ENCODE results near the gene NR1I2.

Gene NR1I2

DNA sequence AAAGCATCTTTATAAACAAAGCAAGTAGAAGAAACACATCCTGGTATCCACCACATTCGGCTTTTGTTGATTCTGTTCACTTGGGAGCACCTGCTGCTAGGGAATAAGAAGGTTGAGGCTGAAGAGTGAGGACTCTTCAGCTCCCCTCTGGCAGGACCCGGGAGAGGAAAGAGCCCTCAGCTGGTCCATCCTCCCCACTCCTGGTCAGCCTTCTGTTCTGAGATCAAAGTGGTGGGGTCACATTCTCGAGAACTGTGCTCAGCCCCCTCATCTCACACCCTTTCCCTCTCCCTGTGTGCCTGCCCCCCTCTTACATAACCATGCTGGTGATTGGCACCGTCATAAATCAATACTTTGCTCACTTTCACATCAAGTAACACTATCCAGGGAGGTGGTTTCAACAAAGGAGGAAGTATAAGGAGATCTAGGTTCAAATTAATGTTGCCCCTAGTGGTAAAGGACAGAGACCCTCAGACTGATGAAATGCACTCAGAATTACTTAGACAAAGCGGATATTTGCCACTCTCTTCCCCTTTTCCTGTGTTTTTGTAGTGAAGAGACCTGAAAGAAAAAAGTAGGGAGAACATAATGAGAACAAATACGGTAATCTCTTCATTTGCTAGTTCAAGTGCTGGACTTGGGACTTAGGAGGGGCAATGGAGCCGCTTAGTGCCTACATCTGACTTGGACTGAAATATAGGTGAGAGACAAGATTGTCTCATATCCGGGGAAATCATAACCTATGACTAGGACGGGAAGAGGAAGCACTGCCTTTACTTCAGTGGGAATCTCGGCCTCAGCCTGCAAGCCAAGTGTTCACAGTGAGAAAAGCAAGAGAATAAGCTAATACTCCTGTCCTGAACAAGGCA is at the start of gene NR1I2:
Gene NR1I2, plus strand, starts transcription at position 772 of the 869 bp plus-strand sequence.
- DNase-seq (ENCODE audit: low read depth in 2 of 2) = no peak

DNA sequence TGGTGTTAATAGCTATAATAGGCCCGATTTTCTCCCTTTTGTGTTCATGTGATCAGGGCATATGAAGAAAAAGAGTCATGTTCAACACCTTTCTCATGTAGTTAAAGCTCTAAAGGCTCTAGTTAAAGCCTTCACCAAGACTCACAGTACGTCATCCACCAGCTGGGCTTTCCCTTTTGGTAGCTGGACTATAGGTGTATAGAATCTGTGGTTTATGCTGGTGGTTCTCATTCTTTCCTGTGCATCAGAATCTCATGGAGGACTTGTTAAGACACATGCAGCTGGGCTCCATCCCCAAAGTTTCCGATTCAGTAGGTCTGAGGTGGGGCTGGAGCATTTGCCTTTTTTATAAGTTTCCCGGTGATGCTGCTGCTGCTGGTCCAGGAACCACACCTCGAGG is 48.1 kb upstream of the NR1I2 start:
- DNase-seq (ENCODE audit: low read depth in 2 of 2) = no peak

DNA sequence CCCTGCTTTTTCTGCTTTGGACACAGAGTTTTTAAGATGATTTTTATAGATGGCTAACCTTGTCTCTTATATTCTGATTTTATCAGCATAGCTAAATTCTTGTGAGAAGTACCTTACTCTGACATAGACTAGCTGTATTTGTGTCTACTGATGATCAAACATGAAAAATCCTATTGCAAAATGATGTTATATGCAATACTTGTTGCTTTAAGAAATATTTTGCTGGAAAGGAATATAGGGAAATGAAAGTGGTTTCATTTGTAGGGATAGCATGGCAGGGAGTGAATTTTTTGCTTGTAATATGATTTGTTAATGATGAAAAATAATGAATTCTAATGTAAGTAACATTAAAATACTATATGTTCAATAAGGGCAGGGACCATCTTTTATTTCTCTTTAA is 43.2 kb upstream of the NR1I2 start:
- no peak for DNase-seq (ENCODE audit: low read depth in 2 of 2)

DNA sequence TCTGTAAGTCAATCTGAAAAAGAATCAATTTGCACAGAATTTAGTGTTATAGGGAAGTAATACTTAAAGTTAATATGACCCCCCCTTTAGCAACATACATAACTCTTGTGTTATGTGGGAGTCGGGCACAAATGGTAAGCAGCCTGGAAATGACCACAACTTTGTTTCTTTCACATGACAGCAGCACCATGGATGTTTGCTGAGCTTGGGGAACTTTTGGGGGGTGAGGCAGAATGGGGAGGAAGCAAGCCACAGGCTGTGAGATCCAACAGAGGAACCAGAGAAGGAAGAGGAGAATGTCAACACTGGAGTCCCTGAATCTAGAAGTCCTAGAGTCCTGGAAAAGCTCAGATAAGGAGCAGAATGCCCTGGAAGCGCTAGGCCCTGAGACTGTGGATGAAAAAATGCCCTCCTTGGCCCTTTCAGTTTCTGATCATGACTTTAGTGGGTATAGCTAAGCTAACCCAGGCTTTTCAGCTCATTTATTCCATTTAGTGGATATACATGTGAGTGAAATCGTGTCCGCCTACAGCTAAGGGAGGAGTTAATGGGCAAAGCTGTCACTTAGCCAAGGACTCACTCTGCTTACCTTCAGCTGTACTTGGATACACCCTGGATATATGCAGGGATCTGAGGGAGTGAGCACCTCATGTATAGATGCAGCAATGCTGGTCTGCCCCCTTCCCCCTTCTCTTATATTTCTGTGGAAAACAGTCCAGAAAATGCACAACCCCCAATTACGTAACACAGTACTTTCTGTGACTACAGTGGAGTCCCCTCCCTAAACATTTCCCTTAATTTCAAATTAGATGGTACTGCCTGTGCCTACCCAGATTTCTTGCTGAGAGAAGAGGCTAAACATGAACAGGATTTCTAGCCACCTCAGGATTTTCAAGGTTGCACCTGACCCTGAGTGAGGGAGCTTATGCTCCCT is 40.0 kb upstream of the NR1I2 start:
- no peak for DNase-seq (ENCODE audit: low read depth in 2 of 2)

DNA sequence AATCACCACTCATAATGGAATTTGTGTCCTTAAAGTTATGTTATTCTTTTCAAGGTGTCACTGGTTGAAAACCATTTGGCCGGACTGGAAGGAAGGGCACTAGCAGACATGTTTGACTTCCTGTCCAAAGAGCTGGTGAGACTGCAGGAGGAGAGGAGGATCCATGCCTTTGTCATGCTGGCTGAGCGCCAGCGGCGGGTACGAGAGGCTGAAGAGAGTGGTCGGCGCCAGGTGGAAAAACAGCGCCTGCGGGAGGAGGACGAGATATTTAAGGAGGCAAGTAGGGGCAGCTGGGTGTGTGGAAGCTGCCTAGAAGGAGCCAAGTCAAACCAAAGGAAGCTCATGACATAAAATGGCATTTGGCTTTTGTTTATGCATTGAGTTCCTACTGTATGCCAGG is 38.0 kb upstream of the NR1I2 start:
- no peak for DNase-seq (ENCODE audit: low read depth in 2 of 2)

DNA sequence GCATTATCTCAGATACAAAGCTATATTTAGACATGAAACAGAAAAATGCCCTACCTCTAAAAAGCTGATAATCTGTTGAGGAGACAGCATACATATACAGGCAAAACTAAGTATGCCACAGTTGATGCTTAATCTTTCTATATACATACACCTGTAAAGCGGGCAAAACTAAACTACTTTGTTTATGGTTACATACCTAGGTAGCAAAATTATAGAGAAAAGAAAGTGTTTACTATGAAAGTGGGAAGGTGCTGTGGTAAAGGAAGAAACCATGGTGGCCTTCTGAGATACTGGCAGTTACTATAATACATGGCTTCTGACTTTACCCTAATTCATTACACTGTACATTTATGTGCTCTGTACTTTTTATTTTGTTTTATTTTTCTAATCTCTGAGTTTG is 36.0 kb upstream of the NR1I2 start:
- DNase-seq (ENCODE audit: low read depth in 2 of 2) = no peak

DNA sequence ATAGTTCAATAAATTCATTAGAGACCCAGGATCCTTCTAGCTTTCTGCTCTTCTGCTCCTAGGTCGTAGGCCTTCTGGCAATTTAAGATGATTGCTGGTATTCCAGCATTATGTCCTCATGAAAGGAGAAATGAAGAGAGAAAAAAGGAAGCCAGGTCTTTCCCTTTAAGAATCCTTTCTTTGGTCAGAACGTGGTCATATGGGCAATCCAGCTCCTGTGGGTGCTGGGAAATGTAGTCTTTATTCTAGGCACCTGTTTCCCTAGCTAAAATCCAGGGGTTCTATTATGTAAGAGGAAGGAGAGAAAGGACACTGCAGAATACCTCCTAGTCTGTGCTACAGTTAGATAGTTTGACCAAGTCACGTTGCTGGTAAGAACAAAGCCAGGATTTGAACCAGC is 35.5 kb upstream of the NR1I2 start:
- DNase-seq (ENCODE audit: low read depth in 2 of 2) = no peak

DNA sequence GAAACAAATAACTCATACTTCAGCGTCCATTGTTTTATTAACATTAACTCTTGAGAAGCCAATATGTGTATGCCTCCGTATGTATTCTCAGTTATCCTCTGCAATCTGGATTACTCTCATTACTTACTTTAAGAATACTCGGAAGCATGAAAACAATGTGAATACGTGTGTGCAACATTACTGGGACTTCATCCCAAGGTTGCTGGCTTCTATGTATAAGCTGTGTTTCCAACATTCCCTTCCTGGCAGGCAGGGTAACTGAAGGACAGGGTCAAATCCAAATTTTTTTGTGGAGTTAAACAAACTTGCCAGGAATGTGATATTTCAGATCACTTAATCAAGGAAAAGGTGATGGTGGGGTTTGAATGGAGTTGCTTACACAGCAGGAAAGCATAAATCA is 34.5 kb upstream of the NR1I2 start:
- DNase-seq (ENCODE audit: low read depth in 2 of 2) = no peak

DNA sequence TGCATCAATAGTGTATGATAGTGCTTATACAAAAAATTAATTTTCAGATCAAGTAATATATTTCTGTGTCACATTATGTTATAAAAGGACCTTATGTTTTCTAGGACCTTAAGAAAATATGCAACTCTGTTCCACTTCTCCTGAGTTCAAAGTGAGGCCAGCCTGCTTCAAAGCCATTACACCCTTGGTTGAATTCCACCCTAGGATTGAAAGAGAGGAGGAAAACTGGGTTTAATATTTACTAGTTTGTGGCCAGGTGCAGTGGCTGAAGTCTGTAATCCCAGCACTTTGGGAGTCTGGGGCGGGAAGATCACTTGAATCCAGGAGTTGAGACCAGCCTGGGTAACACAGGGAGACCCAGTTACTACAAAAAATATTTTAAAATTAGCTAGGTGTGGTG is 32.9 kb upstream of the NR1I2 start:
- DNase-seq (ENCODE audit: low read depth in 2 of 2) = no peak

DNA sequence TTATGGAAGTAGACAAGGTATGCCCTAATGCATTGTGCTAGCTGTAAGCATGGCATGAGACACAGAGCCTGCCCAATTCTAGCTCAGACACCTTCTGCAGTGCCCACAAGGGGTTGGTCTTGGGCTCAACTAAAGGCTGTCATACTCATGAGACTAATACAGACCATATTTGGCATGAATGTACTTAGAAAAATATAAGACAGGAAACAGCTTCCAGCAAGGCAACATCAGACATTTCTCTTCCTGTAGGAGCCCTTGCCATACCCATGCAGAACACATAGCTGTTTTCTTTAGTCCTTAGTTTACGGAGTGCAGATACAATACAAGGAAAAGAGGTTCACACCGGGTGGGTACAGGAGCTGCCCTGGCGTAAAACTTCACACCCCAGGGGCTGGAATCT is 30.5 kb upstream of the NR1I2 start:
- DNase-seq (ENCODE audit: low read depth in 2 of 2) = no peak

DNA sequence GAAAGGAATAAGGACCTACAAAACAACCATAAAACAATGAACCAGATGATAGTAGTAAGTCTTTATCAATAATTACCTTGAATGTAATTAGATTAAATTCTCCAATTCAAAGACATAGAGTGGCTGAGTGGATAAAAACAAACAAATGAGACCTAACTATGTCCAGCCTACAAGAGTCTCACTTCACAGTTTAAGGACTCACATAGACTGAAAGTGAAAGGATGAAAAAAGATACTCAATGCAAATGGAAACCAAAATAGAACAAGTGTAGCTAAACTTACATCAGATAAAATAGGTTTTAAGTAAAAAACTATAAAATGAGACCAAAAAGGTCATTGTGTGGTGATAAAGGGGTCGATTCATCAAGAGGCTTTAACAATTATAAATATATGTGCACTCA is 21.9 kb upstream of the NR1I2 start:
- no peak for DNase-seq (ENCODE audit: low read depth in 2 of 2)

DNA sequence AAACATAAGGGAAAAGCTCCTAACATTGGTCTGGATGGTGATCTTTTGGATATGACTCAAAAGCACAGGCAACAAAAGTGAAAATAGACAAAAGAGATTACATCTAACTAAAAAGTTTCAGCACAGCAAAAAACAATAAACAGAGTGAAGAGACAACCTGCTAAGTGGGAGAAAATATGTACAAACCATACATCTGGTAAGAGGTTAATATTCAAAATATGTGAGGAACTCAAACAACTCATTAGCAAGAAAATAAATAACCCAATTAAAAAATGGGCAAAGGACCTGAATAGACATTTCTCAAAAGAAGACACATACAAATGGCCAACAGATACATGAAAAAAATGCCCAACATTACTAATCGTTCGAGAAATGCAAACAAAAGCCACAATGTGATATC is 19.0 kb upstream of the NR1I2 start:
- DNase-seq (ENCODE audit: low read depth in 2 of 2) = no peak

DNA sequence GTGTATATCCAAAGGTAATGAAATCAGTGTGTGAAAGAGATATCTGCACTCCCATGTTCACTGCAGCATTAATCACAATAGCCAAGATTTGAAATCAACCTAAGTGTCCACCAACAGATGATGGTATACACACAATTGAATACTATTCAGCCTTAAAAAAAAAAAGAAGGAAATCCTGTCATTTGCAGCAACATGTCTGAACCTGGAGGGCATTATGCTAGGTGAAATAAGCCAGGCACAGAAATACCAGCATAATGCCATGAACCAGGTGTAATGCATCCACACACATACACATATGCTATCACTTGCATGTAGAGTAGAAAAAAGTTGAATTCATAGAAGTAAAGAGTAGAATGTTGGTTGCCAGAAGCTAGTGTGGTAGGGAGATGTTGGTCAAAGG is 18.4 kb upstream of the NR1I2 start:
- DNase-seq (ENCODE audit: low read depth in 2 of 2) = no peak

DNA sequence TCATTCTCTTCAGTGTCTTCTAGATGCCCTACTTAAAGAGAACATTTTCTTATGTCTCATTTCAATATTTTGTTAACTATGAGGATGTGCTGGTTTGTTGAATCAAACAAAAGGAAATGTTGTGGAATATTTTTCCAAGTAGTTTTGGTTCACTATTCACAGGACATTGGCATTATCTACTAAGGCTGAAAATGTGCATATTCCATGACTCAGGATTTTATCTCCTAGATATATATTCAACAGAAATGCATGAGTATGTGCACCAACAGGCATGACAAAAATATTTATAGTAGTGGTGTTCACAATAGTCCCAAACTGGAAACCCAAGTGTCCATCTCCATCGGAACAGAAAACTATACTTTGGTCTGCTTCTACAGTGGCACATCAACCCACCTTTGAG is 16.7 kb upstream of the NR1I2 start:
- no peak for DNase-seq (ENCODE audit: low read depth in 2 of 2)

DNA sequence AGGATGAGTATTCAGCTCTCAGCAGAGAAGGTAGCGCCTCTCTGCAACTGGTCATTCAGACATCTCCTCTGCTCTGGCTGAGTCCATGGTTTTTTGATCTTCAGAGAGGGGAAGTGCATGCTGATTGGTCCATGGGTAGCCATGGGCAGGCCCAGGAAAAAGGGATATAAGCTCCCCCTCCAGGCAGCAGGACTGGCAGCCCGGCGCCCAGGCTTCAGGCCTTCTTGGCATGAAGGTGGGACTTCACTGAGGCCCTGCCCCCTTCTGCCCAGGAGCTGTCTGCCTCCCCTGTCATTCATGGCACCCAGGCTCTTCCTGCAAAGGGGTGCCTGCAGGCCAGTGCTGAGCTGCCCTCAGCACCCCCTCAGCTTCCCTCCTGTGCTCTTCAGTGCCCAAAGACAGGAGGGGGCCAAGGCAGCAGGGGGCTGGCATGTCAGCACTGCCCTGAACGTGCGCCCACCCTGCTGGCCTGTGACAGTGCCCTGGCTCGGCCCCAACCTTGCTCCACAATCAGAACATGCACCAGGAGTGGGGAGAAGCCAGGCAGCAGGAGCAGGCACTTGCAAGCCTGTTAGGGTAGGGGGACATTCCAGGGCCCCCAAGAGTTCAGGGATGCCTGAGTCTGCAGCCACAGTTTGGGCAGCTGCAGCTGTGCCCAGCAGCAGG is 13.8 kb upstream of the NR1I2 start:
- DNase-seq (ENCODE audit: low read depth in 2 of 2) = no peak

DNA sequence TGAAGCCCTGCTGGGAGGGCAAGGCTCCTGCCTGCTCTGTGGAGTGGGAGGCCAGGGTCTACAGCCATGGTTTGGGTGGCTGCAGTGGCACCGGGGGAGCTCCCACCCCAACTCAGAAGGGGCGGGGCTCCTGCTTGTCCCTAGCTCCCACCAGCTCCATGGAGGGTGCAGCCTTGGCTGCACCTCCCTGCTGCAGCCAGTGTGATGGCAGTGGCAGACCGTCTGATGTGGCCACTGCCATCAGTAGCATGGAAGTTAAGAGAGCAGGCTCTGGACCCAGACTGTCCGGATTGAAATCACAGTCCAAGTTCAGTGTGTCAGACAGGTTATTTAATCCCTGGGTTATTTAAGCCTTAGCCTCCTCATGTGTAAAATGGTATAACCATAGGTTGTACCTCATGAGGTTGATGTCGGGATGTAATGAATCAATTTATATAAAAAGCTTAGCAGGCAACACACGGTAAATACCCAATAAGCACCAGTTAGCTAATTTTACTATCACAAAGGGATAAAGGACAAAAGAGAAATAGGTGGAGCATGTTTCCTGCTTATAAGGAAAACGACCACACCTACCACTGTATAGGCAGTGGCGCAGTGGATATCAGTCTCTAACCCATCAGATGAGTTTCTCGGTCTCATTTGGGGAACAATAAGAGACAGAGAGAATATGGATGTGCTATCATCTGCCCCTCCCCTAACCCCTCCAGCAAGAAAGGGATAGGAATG is 13.1 kb upstream of the NR1I2 start:
- DNase-seq (ENCODE audit: low read depth in 2 of 2) = no peak

DNA sequence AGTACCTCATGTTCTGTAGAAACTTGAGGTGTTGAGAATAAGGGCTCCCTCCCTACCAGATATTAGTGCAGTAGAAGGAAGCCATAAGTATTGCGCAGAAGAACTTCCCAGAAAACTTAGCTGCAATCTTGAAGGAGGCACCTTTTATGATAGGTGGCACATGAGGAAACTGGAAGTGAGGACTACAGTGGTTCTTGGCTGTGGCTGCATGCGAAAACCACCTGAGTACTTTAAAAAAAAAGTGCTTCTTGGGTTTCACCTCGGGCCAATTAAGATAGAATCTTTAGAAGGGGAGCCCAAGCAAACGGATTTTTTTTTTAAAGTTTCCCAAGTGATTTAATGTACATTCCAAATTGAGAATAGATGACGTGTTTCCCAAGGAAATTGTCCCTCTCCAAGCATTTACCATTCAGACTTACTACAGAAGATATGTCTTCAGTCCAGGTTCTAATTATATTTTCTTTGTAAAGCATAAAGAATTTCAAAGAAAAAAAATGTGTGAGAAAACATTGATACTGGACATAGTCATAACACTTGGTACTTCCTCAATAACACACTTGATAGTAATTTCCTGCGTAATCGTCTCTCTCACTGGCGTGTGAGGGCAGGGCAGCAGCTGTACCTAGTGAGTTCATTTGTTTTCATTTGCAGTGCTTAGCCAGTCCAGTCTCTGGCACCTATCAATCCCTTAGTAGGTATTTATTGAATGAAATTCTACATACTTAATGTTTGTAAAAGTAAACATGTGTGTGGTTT is 12.3 kb upstream of the NR1I2 start:
- no peak for DNase-seq (ENCODE audit: low read depth in 2 of 2)

DNA sequence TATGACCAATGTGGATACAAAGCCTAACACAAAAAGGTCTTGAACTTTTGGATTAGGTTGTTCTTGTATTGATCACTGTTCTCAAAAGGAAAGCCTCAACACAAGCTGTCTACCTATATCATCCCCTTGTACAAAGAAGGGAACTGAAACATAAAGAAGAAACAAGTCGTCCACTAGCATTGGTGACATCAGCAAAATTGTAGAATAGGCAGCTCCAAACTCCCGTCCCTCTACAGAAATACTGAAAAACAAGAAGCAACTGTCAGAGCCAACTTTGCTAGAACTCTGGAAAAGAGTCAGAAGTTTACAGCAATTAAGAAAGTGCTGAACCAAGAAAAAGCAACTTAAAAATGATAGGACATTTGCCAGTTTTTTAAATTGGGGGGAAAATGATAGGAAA is 7.5 kb upstream of the NR1I2 start:
- no peak for DNase-seq (ENCODE audit: low read depth in 2 of 2)

DNA sequence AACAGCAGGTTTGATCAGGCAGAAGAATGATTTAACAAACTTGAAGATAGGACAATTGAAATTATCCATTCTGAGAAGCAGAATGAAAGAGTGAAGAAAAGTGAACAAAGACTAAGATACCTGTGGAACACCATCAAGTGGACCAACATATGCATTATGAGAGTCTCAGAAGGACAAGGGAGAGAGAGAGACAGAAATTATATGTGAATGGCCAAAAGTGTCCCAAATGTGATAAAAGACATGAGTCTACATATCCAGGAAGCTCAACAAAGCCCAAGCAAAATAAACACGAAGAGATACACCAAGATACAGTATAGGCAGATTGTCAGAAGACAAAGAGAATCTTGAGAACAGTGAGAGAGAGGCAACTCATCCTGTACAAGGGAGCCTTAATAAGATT is 5.6 kb upstream of the NR1I2 start:
- DNase-seq (ENCODE audit: low read depth in 2 of 2) = no peak

DNA sequence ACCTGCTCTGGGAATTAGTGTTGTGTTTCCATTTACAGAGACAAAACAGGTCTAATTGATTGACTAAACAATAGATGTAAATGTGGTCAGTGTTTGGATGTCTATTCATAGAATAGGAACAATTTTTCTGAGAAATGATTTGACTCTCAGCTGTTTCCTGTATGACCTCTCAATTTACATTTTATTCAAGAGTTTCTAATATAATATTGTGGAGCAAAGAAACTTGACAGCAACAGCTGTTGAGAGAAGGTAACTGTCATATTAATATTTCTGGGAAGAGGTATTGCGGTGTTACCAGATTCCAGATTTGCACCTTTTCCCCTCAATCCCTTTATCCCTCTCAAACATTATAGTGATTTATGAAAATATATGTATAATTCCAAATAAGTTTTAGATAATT is 3.7 kb upstream of the NR1I2 start:
- no peak for DNase-seq (ENCODE audit: low read depth in 2 of 2)

DNA sequence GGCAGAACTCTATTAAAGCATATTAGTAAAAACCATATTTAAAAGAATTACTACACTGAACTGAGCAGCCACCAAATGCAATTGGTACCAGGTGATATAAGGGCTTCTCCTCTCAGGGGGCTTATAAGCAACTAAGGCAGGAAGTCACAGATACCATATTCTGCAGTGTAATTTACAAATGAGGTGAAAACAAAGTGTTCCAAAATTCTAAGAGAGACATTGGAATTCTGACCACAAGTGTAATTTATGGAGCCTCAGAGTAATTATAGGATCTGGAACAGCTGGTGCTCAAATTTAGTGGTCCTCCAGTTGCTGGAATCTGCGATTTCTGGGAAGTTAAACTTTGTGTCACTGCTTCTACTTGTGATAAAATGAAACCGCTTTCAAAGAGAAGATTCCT is 3.1 kb upstream of the NR1I2 start:
- DNase-seq (ENCODE audit: low read depth in 2 of 2) = no peak
